OCI-LY7 (cell line): Measurements from ENCODE around the gene GIMAP2. TPM values are rescaled to one million over a fixed set of nuclear protein-coding genes. Genes with fewer than 3 reads are reported as not detected.

Experiments used
- BruUV-seq: library from RNA; stranded (reverse); fragments of 400-500 nt; replicated peaks from 2 replicates; lab custom pipeline; 2021; lab: Mats Ljungman, UMichigan
- CTCF ChIA-PET: fragments of 300-600 bp; sonication (Branson Sonifier 250); formaldehyde crosslinking; loops from one replicate; lab custom pipeline; 2022; ENCODE audit warnings: antibody characterized with exemption; ENCODE audit not compliant: unreplicated experiment; lab: Charles Lee
- POLR2A ChIA-PET: fragments of 300-600 bp; sonication (Branson Sonifier 250); formaldehyde crosslinking; loops from one replicate; lab custom pipeline; 2022; ENCODE audit warnings: antibody characterized with exemption; lab: Charles Lee
- DNase-seq: peaks from one replicate; pipeline ENCODE4 v3.0.0-alpha.2; 2015; ENCODE audit warnings: low spot score
- H2AFZ ChIP-seq: fragments of 200-600 bp; sonication (generic), shearing (Covaris generic); 2 replicates; pipeline ENCODE4 v1.6.1; 2014; ENCODE audit warnings: mild to moderate bottlenecking, antibody characterized with exemption, low read length, moderate library complexity
- H3K27ac ChIP-seq: fragments of 200-600 bp; sonication (generic); 2 replicates; pipeline ENCODE4 v1.5.1; 2014; ENCODE audit warnings: mixed run types, low read depth, mild to moderate bottlenecking, moderate library complexity, low read length, inconsistent platforms; ENCODE audit not compliant: poor library complexity, severe bottlenecking
- H3K36me3 ChIP-seq: fragments of 200-600 bp; sonication (generic); 2 replicates; pipeline ENCODE4 v1.6.1; 2014; ENCODE audit warnings: mild to moderate bottlenecking, antibody characterized with exemption, low read length, moderate library complexity, mixed read lengths; ENCODE audit not compliant: insufficient read depth
- H3K4me1 ChIP-seq: fragments of 200-600 bp; sonication (generic); 2 replicates; pipeline ENCODE4 v1.5.1; 2014; ENCODE audit warnings: mild to moderate bottlenecking, low read length; ENCODE audit not compliant: insufficient read depth, poor library complexity, severe bottlenecking
- H3K4me2 ChIP-seq: fragments of 200-600 bp; sonication (generic); 2 replicates; pipeline ENCODE4 v1.6.1; 2014; ENCODE audit warnings: mild to moderate bottlenecking, low read length
- H3K4me3 ChIP-seq: fragments of 200-600 bp; sonication (generic); 2 replicates; pipeline ENCODE4 v1.5.1; 2014; ENCODE audit warnings: mild to moderate bottlenecking, low read depth, low read length; ENCODE audit not compliant: poor library complexity, severe bottlenecking
- H3K79me2 ChIP-seq: fragments of 200-600 bp; sonication (generic); 2 replicates; pipeline ENCODE4 v1.6.1; 2016; ENCODE audit warnings: low read depth, mild to moderate bottlenecking, low read length, moderate library complexity, mixed read lengths; ENCODE audit not compliant: insufficient read depth
- H3K9me2 ChIP-seq: fragments of 200-600 bp; sonication (generic); 2 replicates; pipeline ENCODE4 v1.6.1; 2016; ENCODE audit warnings: mild to moderate bottlenecking, low read length, mixed read lengths; ENCODE audit not compliant: insufficient read depth
- H3K9me3 ChIP-seq: fragments of 200-600 bp; sonication (generic); 2 replicates; pipeline ENCODE4 v1.6.1; 2014; ENCODE audit warnings: mild to moderate bottlenecking, mixed run types, low read length, mixed read lengths
- H4K20me1 ChIP-seq: fragments of 200-600 bp; sonication (generic); 2 replicates; pipeline ENCODE4 v1.6.1; 2014; ENCODE audit warnings: mild to moderate bottlenecking, antibody characterized with exemption, low read length, moderate library complexity, mixed read lengths; ENCODE audit not compliant: insufficient read depth
- EZH2phosphoT487 ChIP-seq: fragments of 200-600 bp; sonication (generic); IDR thresholded peaks from 2 replicates; pipeline ENCODE4 v1.6.1; 2018; ENCODE audit warnings: low read depth, borderline replicate concordance, mild to moderate bottlenecking, mixed run types, antibody characterized with exemption, low read length, moderate library complexity, mixed read lengths
- intact Hi-C: fragments of 100-400 bp; cut with micrococcal nuclease; formaldehyde crosslinking; loops from one replicate; pipeline ENCODE4 v1.10.0; 2022; ENCODE audit not compliant: unreplicated experiment
- total RNA-seq, 2 experiments: library from RNA; depleted of rRNA in 1 of 2; stranded (reverse); fragments of >200 nt in 1 of 2; shearing (Covaris generic) in 1 of 2; gene quantifications; 2 replicates each; pipeline ENCODE4 v1.2.3, GENCODE V29; 2014 to 2022
- TF ChIP-seq, protein P1 (sequence below): fragments of 200-600 bp; sonication (generic); conservative IDR thresholded peaks from 2 replicates; pipeline ENCODE4 v1.5.1; 2014; ENCODE audit warnings: mild to moderate bottlenecking, antibody characterized with exemption, low read length, moderate library complexity, mixed read lengths

Gene GIMAP2
- total RNA-seq, 2 experiments from 2014 or later: not detected

DNA sequence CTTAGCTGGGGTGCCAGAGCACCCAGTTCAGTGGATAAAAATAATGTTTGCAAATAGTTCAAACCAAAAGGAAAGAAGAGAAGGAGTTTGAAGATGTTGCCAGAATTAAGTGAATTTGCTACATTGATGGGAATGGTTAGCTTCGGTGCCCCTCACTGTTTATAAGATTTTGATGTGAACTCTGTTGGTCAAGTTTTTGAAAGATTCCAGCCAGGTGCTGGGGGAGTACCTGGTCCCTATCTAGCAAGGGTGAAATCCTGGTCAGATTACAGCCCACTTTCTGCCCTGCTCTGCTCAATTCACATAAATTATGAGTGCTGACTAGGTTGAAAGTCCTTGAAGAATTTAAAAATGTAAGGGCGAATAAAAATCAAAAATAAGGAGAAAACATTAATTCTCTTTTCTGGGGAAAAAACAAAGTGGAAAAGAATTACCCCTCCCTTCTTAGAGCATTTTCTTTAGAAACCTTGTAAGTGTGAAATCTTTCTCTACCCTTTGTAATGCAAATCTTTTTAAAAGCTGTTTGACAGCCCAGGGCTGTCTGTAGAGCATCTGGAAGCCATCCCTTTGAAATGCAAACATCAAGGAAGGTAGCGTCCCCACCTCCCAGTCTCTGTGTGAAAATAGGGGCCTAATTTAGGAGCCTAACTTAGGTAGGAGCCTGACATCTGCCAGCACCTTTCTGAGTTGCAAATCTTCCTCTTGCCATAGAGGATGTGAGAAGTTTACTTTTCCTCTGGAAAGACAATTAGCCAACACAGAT lies 50.3 kb downstream of the GIMAP2 start:
- BruUV-seq: no TSS peak
- H3K9me3 ChIP-seq: no peaks in the 10 kb centered on the region
- no peak overlapping the region for H2AFZ ChIP-seq
- CTCF ChIA-PET: no interaction called here
- H3K4me1 ChIP-seq: no peaks in the 10 kb centered on the region
- H3K27ac ChIP-seq: no peak overlapping the region
- no peaks in the 10 kb centered on the region for H4K20me1 ChIP-seq
- no peaks in the 10 kb centered on the region for H3K9me2 ChIP-seq
- no peaks in the 10 kb centered on the region for H3K79me2 ChIP-seq
- H3K4me2 ChIP-seq: no peak overlapping the region
- H3K36me3 ChIP-seq: no peaks in the 10 kb centered on the region
- intact Hi-C loops: no loop called here
- TF ChIP-seq, protein P1, sequence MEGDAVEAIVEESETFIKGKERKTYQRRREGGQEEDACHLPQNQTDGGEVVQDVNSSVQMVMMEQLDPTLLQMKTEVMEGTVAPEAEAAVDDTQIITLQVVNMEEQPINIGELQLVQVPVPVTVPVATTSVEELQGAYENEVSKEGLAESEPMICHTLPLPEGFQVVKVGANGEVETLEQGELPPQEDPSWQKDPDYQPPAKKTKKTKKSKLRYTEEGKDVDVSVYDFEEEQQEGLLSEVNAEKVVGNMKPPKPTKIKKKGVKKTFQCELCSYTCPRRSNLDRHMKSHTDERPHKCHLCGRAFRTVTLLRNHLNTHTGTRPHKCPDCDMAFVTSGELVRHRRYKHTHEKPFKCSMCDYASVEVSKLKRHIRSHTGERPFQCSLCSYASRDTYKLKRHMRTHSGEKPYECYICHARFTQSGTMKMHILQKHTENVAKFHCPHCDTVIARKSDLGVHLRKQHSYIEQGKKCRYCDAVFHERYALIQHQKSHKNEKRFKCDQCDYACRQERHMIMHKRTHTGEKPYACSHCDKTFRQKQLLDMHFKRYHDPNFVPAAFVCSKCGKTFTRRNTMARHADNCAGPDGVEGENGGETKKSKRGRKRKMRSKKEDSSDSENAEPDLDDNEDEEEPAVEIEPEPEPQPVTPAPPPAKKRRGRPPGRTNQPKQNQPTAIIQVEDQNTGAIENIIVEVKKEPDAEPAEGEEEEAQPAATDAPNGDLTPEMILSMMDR: no peak
- TF ChIP-seq EZH2phosphoT487: no peak
- no peak overlapping the region for H3K4me3 ChIP-seq
- no peak for DNase-seq
- POLR2A ChIA-PET: no interaction called here

DNA sequence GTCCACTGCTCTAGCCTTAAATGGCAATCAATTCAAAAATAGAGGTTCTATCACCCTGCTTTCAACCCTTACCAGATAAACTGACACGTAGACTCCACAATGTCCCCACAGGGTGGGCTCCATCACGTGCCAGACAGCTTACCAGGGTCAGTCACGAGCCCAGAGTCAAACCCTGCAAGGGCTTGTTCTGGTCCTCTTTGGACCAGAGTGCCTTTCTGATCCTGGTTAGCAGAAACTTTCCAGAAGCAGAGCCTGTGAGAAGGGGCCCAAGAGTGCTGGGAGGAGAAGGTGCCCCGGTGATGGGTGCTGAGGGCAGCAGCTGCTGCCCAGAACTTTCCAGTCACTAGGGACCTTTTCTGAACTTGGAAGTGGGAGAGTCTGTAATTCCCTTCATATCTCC lies 51.4 kb downstream of the GIMAP2 start:
- Histone ChIP-seq H4K20me1 (no peaks in the 10 kb centered on the region), H3K9me2 (no peaks in the 10 kb centered on the region), H3K4me3 (no peak overlapping the region), H3K79me2 (no peaks in the 10 kb centered on the region), H3K36me3 (no peaks in the 10 kb centered on the region), H3K4me2 (no peak overlapping the region), H3K4me1 (no peaks in the 10 kb centered on the region), H3K9me3 (no peaks in the 10 kb centered on the region), H3K27ac (no peak overlapping the region), H2AFZ (no peak overlapping the region)
- CTCF ChIA-PET: no interaction called here
- TF ChIP-seq EZH2phosphoT487: no peak
- TF ChIP-seq, protein P1: no peak
- no peak for DNase-seq
- intact Hi-C loops: no loop called here
- POLR2A ChIA-PET: no interaction called here
- no TSS peak for BruUV-seq

DNA sequence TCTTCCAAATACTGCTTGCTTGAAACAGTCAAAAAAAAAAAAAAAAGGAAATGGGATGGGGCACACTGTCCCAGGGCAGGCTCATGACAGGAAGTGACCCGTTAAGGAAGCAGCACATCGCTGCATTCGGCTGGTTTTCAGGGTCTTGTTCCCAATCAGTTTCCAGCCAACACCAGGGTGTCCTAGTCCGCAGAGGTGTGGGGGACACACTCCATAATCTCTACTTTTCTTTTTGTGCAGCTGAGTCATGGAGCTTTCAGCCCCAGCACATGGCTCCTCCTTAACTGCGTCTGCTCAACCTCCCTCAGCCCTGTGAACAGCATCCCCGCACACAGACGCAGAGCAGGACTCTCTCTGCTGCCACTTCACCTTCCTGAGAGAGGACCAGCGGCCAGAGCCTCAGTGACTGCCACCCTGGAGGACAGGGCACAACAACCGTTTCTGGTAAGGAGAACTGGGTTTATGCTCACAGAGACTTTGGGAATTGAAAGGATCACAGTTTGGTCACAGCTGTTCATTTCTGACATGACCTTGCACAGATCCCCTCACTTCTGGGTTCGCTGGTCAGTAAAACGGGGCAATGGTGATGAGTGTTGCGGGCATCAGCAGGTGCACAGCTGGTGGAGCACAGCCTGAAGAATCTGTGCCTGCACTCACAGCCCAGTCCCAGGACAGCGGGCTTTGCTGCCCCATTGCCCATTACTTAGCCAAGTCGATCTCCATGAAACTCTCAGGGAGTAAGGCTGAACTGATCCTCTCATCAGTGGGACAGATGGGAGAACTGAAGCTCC lies 52.0 kb downstream of the GIMAP2 start, which contains the start of gene GIMAP5:
GIMAP5 (plus strand) TSS at position 154 of the 791 bp plus-strand sequence. CDS start 3,467 bp downstream, outside the sequence.
- no TSS peak for BruUV-seq
- H4K20me1 ChIP-seq: no peaks in the 10 kb centered on the region
- no peaks in the 10 kb centered on the region for H3K4me1 ChIP-seq
- TF ChIP-seq EZH2phosphoT487: no peak
- TF ChIP-seq, protein P1: no peak
- H3K79me2 ChIP-seq: no peaks in the 10 kb centered on the region
- H3K27ac ChIP-seq: no peak within 1 kb of the TSS
- H3K36me3 ChIP-seq: no peaks in the 10 kb centered on the region
- ChIA-PET CTCF (no interaction called here), POLR2A (interaction anchor here (0.6 kb wide), 1 partner anchor 82 kb away, joined by 3 read pairs; no protein-coding TSS in a partner anchor)
- H3K9me2 ChIP-seq: no peaks in the 10 kb centered on the region
- DNase-seq: no peak
- no peaks in the 10 kb centered on the region for H3K9me3 ChIP-seq
- H2AFZ ChIP-seq: no peak within 1 kb of the TSS
- H3K4me2 ChIP-seq: no peak within 1 kb of the TSS
- intact Hi-C loops: no loop called here
- H3K4me3 ChIP-seq: no peak within 1 kb of the TSS
